Hepatocyte (in vitro differentiated cells): ENCODE results near the gene SLAMF8.

ENCODE experiments used
- EZH2 ChIP-seq: fragments of 200-600 bp; sonication (generic); IDR thresholded peaks from 2 replicates; pipeline ENCODE4 v1.6.1; 2016; ENCODE audit warnings: antibody characterized with exemption, mild to moderate bottlenecking, borderline replicate concordance
- EZH2phosphoT487 ChIP-seq: fragments of 200-600 bp; sonication (generic); IDR thresholded peaks from one replicate; pipeline ENCODE4 v1.6.1; 2018; ENCODE audit warnings: antibody characterized with exemption, mild to moderate bottlenecking, low read depth, moderate library complexity; ENCODE audit not compliant: unreplicated experiment, severe bottlenecking
- TF ChIP-seq, protein P1 (sequence below): fragments of 200-600 bp; sonication (generic); IDR thresholded peaks from 2 replicates; pipeline ENCODE4 v1.5.1; 2016; ENCODE audit warnings: antibody characterized with exemption, mild to moderate bottlenecking; ENCODE audit not compliant: poor library complexity

DNA sequence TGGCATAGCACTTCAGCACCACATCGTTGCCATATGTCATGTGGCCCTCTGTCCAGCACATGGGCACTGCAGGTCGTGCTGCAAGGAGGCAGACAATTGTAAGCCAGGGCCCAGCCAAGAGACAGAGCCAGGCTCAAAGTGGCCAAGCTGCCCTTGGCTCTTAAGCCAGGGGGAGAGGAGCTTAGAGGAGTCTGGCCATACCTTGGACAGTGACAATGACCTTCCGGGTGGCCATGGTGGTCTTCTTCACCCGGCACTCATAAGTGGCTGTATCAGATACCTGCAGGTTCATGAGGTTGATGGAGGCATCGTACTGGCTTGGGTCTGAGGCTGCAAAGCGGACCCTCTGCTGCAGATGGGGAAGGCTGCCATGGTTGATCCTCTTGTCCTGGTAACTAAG, 31.2 kb downstream of the SLAMF8 start:
- TF ChIP-seq, protein P1, sequence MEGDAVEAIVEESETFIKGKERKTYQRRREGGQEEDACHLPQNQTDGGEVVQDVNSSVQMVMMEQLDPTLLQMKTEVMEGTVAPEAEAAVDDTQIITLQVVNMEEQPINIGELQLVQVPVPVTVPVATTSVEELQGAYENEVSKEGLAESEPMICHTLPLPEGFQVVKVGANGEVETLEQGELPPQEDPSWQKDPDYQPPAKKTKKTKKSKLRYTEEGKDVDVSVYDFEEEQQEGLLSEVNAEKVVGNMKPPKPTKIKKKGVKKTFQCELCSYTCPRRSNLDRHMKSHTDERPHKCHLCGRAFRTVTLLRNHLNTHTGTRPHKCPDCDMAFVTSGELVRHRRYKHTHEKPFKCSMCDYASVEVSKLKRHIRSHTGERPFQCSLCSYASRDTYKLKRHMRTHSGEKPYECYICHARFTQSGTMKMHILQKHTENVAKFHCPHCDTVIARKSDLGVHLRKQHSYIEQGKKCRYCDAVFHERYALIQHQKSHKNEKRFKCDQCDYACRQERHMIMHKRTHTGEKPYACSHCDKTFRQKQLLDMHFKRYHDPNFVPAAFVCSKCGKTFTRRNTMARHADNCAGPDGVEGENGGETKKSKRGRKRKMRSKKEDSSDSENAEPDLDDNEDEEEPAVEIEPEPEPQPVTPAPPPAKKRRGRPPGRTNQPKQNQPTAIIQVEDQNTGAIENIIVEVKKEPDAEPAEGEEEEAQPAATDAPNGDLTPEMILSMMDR = no peak
- TF ChIP-seq EZH2 = no peak
- no peak for TF ChIP-seq EZH2phosphoT487
